Muscle layer of duodenum (tissue), 2 donors: ENCODE data around the gene PI4KA.

ENCODE experiments used
- H3K27ac ChIP-seq: one replicate; pipeline ENCODE4 v1.7.0; 2013; ENCODE audit warnings: mild to moderate bottlenecking, low read length
- H3K27me3 ChIP-seq: one replicate; pipeline ENCODE4 v1.7.0; 2013; ENCODE audit warnings: low read depth, mild to moderate bottlenecking, control low read depth, low read length
- H3K36me3 ChIP-seq, 2 donors: one replicate each; pipeline ENCODE4 v1.7.0; 2013; ENCODE audit warnings: low read length in 2 of 2, control low read depth in 1 of 2, mild to moderate bottlenecking in 1 of 2; ENCODE audit not compliant: insufficient read depth in 2 of 2, control insufficient read depth in 1 of 2
- H3K4me1 ChIP-seq, 2 donors: one replicate each; pipeline ENCODE4 v1.7.0; 2013; ENCODE audit warnings: low read length in 2 of 2, mild to moderate bottlenecking in 2 of 2, control low read depth in 1 of 2, moderate library complexity in 1 of 2; ENCODE audit not compliant: insufficient read depth in 2 of 2, control insufficient read depth in 1 of 2
- H3K4me3 ChIP-seq, 2 donors: one replicate each; pipeline ENCODE4 v1.7.0; 2013; ENCODE audit warnings: low read length in 2 of 2, low read depth in 1 of 2, mild to moderate bottlenecking in 1 of 2
- H3K9me3 ChIP-seq, 2 donors: one replicate each; pipeline ENCODE4 v1.7.0; 2013; ENCODE audit warnings: low read length in 2 of 2, control low read depth in 1 of 2, mild to moderate bottlenecking in 1 of 2; ENCODE audit not compliant: control insufficient read depth in 1 of 2
- donor health status: healthy.

Gene PI4KA

DNA sequence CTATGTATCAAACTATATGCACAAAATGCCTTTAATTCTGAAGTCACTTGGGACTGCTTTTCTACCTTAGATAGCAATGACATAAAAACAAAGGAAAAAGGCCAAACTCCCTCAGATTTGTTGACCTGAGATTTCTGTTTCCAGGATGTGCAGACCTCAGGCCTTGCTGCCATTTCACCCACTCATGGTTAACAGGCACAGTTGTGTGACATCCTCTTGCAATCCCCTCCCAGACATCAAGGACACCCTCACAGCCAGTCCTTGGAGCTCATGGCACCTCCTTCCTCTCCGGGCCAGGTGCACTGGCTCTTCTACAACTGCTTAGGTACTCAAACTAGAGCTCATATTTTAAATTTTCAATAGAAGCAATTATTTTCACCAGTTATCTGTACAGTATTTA lies 47.4 kb downstream of the PI4KA start:
- Histone ChIP-seq H3K36me3 (peaks cover 46 to 78% of the 10 kb centered on the region in 2 donors), H3K4me1 (no peaks in the 10 kb centered on the region), H3K27ac (no peak overlapping the region), H3K27me3 (no peaks in the 10 kb centered on the region), H3K4me3 (no peak overlapping the region), H3K9me3 (no peaks in the 10 kb centered on the region)

DNA sequence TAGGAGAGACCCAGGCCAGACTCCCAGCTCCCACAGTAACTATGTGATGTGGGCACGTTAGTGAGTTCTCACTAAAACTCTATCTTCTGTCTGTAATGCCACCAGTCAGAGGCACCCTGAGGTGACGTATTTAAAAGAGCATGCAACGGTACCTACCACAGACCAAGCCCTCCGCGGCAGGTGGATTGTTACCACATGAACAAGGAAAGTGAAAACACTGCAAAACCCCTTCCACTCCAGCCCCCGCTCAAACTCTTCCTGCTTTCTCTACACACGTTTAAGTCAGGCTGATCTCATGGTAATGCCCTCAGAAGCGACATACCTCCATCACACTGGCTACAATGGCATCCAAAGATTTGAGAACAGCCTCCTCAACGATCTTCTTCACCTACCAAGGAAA lies 48.0 kb downstream of the PI4KA start:
- no peaks in the 10 kb centered on the region for H3K9me3 ChIP-seq
- no peak overlapping the region for H3K27ac ChIP-seq
- H3K36me3 ChIP-seq: peaks cover 46 to 79% of the 10 kb centered on the region in 2 donors
- no peaks in the 10 kb centered on the region for H3K4me1 ChIP-seq
- no peaks in the 10 kb centered on the region for H3K27me3 ChIP-seq
- H3K4me3 ChIP-seq: no peak overlapping the region

DNA sequence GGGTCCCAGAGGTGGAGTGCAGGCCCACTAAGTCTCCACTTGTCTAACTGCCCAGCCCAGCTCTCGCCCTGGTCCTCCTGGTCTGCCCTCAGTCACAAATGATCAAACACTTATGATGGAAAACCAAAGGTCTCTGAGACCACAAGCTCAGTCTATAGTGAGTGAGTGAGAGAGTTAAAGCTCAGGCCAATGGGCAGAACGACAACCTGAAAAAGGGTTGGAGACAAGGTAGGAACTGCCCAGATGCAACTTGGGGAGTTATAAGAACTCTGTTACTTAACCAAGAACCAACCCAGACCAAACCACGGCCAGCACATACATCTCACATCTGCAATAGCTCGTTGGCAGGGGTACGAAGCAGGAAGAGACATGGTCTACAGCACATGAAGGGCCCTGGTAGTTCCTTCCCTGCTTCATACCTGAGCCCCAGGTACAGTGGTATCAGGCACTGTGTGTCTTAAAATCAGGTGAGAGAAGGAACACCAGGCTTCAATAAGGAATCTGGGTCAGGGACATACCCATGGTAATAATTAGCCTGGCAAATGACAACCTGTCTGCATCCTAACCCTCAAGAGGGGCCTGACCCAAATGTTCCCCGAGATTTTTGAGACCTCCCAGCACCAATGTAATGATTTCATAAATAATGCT lies 48.9 kb downstream of the PI4KA start:
- no peak overlapping the region for H3K27ac ChIP-seq
- H3K27me3 ChIP-seq: no peaks in the 10 kb centered on the region
- no peaks in the 10 kb centered on the region for H3K4me1 ChIP-seq
- no peaks in the 10 kb centered on the region for H3K9me3 ChIP-seq
- no peak overlapping the region for H3K4me3 ChIP-seq
- peaks cover 53 to 85% of the 10 kb centered on the region in 2 donors for H3K36me3 ChIP-seq

DNA sequence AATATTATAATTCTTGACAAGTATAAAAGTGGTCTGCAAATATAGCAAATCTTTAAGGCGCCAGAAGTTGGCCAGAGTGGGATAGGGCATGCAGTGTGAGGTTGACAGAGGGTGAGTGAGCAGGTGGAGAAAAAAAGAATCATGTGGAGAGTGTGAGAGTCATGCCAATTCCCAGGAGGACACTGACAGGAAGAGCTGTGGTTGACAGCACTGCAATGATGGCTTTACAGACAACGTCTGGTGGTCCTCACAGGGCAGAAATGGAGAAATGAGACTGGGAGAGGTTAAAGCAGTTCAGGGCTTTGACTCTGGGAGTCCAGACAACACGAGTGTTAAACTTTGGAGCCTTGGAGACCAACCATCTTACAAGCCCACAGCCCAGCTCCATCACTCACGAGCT lies 49.8 kb downstream of the PI4KA start:
- no peak overlapping the region for H3K4me3 ChIP-seq
- H3K9me3 ChIP-seq: no peaks in the 10 kb centered on the region
- H3K27ac ChIP-seq: no peak overlapping the region
- peaks cover 61 to 85% of the 10 kb centered on the region in 2 donors for H3K36me3 ChIP-seq
- no peaks in the 10 kb centered on the region for H3K4me1 ChIP-seq
- H3K27me3 ChIP-seq: no peaks in the 10 kb centered on the region

DNA sequence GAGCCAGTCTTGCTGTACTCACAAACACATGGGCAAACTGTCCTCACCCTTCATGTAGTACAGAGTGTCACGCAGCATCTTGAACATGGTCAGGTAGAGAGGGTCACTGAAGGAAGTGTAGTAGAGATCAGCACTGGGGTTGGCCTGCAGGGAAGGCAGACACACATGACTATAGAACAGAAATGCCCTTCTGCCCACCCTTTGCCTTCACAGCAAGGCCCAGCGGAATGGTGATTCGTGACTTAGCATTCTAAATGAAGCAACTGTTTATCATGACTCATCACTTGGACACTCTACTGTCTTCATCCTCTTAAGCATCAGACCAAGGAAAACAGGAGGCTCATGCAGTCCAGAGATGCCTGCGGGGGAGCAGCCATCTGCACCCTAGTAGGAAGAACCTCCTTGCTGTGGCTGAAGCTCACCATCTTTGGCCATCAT lies 51.3 kb downstream of the PI4KA start:
- no peaks in the 10 kb centered on the region for H3K4me1 ChIP-seq
- H3K4me3 ChIP-seq: no peak overlapping the region
- no peak overlapping the region for H3K27ac ChIP-seq
- no peaks in the 10 kb centered on the region for H3K9me3 ChIP-seq
- no peaks in the 10 kb centered on the region for H3K27me3 ChIP-seq
- H3K36me3 ChIP-seq: peaks cover 65 to 90% of the 10 kb centered on the region in 2 donors

DNA sequence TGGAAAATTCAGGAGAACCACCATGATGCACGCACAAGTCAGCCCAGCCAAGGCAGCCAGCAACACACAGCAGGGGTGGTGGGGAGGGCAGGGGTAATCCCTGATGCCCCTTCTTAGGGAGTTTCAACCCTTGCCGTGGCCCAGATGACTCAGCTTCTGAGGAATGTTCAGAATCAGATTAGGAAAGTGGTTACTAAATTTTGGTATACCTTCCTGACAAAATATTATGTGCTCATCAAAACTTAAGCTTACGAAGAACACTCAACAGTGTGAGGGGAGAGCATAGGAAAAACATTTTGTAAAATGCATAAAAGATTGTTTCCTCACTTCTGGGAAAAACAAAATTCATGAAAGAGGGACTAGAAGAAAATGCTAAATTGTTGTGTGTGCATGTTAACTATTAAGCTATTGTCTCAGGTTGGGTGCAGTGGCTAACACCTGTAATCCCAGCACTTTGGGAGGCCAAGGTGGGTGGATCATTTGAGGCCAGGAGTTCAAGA lies 52.6 kb downstream of the PI4KA start:
- Histone ChIP-seq H3K36me3 (peaks cover 66 to 89% of the 10 kb centered on the region in 2 donors), H3K27ac (no peak overlapping the region), H3K4me1 (no peaks in the 10 kb centered on the region), H3K27me3 (no peaks in the 10 kb centered on the region), H3K4me3 (no peak overlapping the region), H3K9me3 (no peaks in the 10 kb centered on the region)

DNA sequence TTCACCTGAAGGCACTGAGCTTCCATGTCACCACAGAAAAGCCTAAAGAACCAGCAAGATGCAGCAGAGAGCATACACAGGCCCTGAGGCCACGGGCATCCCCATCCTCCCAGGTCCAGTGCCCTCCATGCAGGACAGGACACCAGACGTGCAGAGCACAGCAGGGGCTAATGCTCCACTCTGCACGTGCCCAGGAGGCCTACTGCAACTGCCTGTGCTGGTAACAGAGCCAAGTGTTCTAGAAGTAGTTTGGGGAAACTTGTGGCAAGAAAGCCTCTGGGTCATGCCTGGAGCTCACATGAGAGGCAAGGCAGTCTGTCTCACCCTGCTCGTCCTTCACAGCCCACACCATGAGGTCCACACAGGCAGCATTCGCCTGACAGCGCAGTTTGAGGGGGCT lies 54.0 kb downstream of the PI4KA start:
- no peak overlapping the region for H3K4me3 ChIP-seq
- no peaks in the 10 kb centered on the region for H3K27me3 ChIP-seq
- no peaks in the 10 kb centered on the region for H3K4me1 ChIP-seq
- H3K27ac ChIP-seq: no peak overlapping the region
- no peaks in the 10 kb centered on the region for H3K9me3 ChIP-seq
- H3K36me3 ChIP-seq: peaks cover 62 to 84% of the 10 kb centered on the region in 2 donors

DNA sequence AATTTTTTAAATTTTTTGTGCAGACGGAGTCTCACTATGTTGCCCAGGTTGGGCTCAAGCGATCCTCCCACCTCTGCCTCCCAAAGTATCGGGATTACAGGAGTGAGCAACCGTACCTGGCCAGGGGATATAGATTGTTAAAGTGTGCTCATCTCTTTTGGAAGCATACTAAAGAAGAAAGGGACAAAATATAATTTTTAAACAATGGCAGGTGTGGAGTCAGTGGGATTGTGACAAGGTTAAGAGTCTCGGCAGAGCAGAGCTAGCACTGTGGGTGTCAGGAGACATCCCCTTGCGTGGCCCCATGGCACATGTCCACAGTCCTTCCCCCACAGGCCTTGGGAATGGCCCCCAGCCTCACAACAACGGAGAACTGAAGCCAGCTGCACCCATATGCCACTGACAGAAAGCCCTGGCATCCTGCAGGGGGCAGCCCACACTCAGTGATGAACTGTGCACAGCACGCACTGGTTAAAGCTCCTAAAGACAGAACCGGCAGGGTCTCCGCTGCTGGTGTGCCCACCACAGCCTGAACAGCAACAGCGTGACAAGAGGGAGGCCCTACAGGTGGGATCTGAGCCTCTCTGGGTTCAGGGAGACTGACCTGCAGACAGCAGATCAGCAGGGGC lies 54.8 kb downstream of the PI4KA start:
- no peak overlapping the region for H3K27ac ChIP-seq
- H3K36me3 ChIP-seq: peaks cover 62 to 84% of the 10 kb centered on the region in 2 donors

DNA sequence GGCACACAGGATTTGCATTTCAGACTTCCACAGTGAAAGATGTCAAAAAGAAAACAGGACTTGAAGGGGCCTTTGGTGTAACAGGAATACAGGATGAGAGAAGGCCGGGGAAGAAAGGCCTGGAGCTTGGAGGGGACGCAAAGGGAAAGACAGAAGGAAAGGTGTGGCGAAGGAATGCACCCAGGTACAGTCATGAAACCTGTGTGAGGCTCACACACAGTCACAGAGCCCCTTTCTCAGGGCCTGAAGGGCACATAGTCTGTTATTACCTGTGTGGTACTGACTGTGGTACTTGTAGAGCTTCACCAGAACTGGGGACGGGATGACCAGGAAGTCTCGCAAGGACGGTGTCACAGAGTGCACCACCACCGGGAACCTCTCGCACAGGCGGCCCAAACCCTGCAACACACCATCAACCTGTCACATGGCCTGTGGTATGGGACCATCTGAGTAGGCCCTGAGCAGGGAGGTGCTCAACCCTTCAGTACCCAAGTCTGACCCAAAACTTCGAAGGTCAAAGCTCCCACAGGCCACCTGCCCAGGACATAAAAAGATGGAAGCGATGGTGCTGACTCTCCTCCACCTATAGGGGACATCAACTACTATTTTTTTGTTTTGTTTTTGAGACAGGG lies 55.6 kb downstream of the PI4KA start:
- H3K27ac ChIP-seq: no peak overlapping the region
- no peaks in the 10 kb centered on the region for H3K27me3 ChIP-seq
- H3K9me3 ChIP-seq: no peaks in the 10 kb centered on the region
- no peak overlapping the region for H3K4me3 ChIP-seq
- H3K4me1 ChIP-seq: no peaks in the 10 kb centered on the region
- peaks cover 69 to 87% of the 10 kb centered on the region in 2 donors for H3K36me3 ChIP-seq

More for the DNA sequence above, 54.8 kb downstream of the PI4KA start:
- H3K4me1 ChIP-seq: no peaks in the 10 kb centered on the region
- H3K27me3 ChIP-seq: no peaks in the 10 kb centered on the region
- no peak overlapping the region for H3K4me3 ChIP-seq
- H3K9me3 ChIP-seq: no peaks in the 10 kb centered on the region

DNA sequence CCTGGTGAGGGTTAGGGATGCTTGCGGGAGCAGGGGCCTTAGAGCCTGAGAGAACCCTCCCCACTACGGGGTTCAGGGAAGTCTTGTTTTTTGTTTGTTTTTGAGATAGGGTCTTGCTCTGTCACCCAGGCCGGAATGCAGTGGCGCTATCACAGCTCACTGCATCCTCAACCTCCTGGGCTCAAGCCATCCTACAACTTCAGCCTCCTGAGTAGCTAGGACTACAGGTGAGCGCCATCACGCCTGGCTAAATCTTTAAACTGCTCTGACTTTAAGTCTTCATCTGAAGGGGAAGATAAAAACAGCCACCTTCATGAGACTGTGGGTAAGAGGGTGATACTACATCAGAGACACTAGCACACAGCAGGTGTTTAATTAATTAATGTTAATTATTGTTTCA lies 56.2 kb downstream of the PI4KA start:
- H3K27ac ChIP-seq: no peak overlapping the region
- H3K4me3 ChIP-seq: no peak overlapping the region
- H3K9me3 ChIP-seq: no peaks in the 10 kb centered on the region
- H3K36me3 ChIP-seq: peaks cover 71 to 91% of the 10 kb centered on the region in 2 donors
- no peaks in the 10 kb centered on the region for H3K4me1 ChIP-seq
- no peaks in the 10 kb centered on the region for H3K27me3 ChIP-seq

DNA sequence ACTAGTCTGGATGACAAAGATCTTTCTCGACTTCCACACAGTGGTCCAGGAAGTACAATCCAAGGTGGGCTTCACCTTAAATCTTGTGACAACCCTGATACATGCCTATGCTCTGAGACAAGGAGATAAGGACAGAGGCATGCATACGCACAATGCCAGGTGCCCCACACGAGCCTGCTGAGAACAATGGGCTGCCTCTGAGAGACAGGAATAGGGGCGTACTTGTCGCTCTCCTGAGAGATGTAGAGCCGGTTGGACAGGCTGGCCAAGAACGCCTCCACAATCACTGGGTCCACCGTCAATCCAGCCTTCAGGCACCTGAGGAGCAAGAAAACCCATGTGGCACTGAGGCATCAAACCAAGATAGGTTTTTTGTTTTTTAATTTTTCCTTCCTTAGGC lies 59.2 kb downstream of the PI4KA start:
- Histone ChIP-seq H3K36me3 (peaks cover 76 to 89% of the 10 kb centered on the region in 2 donors), H3K4me1 (no peaks in the 10 kb centered on the region), H3K27me3 (no peaks in the 10 kb centered on the region), H3K9me3 (no peaks in the 10 kb centered on the region), H3K27ac (no peak overlapping the region), H3K4me3 (no peak overlapping the region)
